HL-60/S4 treated with retinoic acid at 250 ng/mL for 4 days and 3 days (cell line): ENCODE results near the gene MED20.

Experiments
- in situ Hi-C: fragments of 300-500 bp; cut with MboI; formaldehyde crosslinking; loops from 2 replicates; pipeline ENCODE4 v1.7.0; 2022; ENCODE audit warnings: low sequenced_read_pairs

The MED20 gene

DNA sequence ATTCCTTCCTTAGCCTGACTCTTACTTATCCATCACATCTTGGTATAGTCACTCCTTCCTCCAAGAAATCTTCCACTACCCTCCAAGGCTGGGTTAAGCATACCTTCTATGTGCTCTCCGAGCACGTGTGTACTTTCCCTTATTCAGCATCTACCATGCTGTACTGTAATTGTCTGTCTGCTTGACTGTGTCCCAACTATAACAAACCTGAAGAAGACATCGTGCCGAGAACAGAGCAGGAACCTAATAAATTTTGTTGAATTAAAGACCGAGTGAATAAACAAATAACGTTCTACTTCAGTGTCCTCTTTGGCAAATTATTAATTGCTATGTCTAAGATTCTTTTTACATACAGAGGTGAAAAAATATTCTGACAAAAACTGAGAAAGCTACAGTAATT is 61.6 kb downstream of the MED20 start:
- in situ Hi-C loops, result no loop called here

DNA sequence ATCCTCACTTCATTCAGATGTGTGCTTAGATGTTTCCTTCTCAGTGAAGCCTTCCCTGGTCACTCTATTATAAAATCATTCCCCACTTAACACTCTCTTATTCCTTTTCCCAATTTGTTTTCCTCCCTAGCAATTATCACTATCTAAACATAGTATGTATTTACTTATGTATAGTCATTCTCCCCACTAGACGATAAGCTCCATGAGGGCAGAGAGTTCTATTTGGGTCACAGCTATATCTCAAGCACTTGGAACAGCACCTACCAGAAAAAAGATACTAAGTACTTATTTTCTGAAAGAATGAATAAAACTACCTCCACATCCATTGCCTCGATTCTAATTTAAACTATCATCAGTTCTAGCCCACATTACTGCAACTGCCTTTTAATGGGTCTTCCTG is 62.2 kb downstream of the MED20 start:
- in situ Hi-C loops, result no loop called here
